HEK293 (cell line): ENCODE data around the gene NUDT3.
A peak's percentile ranks its signal among the peaks of the same experiment; 100 is the strongest.
"Not testable (repeated sequence)": the region's sequence is repeated elsewhere in the genome, so short reads cannot be mapped to it uniquely, and the experiment has no call there.

Experiments
- CTCF ChIA-PET: fragments of 350-600 bp; formaldehyde crosslinking; extraction: SDS; loops from one replicate; lab custom pipeline; 2021; ENCODE audit warnings: antibody characterized with exemption; lab: Yijun Ruan, JAX
- POLR2A ChIA-PET: fragments of 300-600 bp; formaldehyde crosslinking; extraction: SDS; loops from one replicate; lab custom pipeline; 2020; ENCODE audit warnings: antibody characterized with exemption, inconsistent platforms; lab: Yijun Ruan, JAX
- H3K27ac ChIP-seq: fragments of 200-500 bp; sonication (Bioruptor generic); 2 replicates; pipeline ENCODE4 v1.5.1; 2014; ENCODE audit warnings: low read depth, low read length, control low read depth, inconsistent platforms; ENCODE audit errors: extremely low read depth
- H3K36me3 ChIP-seq, 2 experiments: fragments of 200-500 bp in 1 of 2; sonication (Bioruptor generic) in 1 of 2; 1 replicate in 1 of 2; 2 replicates in 1 of 2; pipeline ENCODE4 v1.5.1; 2014 to 2017; ENCODE audit warnings: inconsistent platforms in 2 of 2, low read length in 2 of 2; ENCODE audit not compliant: control insufficient read depth in 2 of 2, insufficient read depth in 1 of 2
- H3K4me1 ChIP-seq: fragments of 200-500 bp; sonication (Bioruptor generic); 2 replicates; pipeline ENCODE4 v1.5.1; 2014; ENCODE audit warnings: mild to moderate bottlenecking, low read length, inconsistent platforms; ENCODE audit not compliant: control insufficient read depth, insufficient read depth
- H3K4me3 ChIP-seq: 2 replicates; pipeline ENCODE4 v1.5.1; 2011; ENCODE audit warnings: low read depth, mild to moderate bottlenecking, control low read depth, low read length, moderate library complexity
- H3K9me3 ChIP-seq: fragments of 200-500 bp; sonication (Bioruptor generic); 2 replicates; pipeline ENCODE4 v1.5.1; 2014; ENCODE audit warnings: low read depth, low read length, inconsistent platforms; ENCODE audit not compliant: control insufficient read depth, insufficient read depth
- EGR2 ChIP-seq: fragments of 450-650 bp; formaldehyde crosslinking; IDR thresholded peaks from 2 replicates; pipeline ENCODE4 v1.5.1; 2016; ENCODE audit warnings: low read depth, missing biosample characterization, missing genetic modification characterization
- ZBTB1 ChIP-seq: fragments of 450-650 bp; formaldehyde crosslinking; IDR thresholded peaks from 2 replicates; pipeline ENCODE4 v1.5.1; 2016; ENCODE audit warnings: missing biosample characterization, missing genetic modification characterization
- ZFHX2 ChIP-seq: fragments of 450-650 bp; formaldehyde crosslinking; conservative IDR thresholded peaks from 2 replicates; pipeline ENCODE4 v1.5.1; 2016; ENCODE audit warnings: missing biosample characterization, missing genetic modification characterization
- ZNF132 ChIP-seq: fragments of 450-650 bp; formaldehyde crosslinking; IDR thresholded peaks from 2 replicates; pipeline ENCODE4 v1.5.1; 2017; ENCODE audit warnings: missing biosample characterization, missing genetic modification characterization, borderline replicate concordance
- ZNF211 ChIP-seq: fragments of 450-650 bp; formaldehyde crosslinking; IDR thresholded peaks from 2 replicates; pipeline ENCODE4 v1.5.1; 2016; ENCODE audit warnings: low read depth, missing biosample characterization, missing genetic modification characterization
- ZNF311 ChIP-seq: fragments of 450-650 bp; formaldehyde crosslinking; IDR thresholded peaks from 2 replicates; pipeline ENCODE4 v1.5.1; 2017; ENCODE audit warnings: missing biosample characterization, missing genetic modification characterization, borderline replicate concordance
- ZNF473 ChIP-seq: fragments of 450-650 bp; formaldehyde crosslinking; IDR thresholded peaks from 2 replicates; pipeline ENCODE4 v1.5.1; 2017; ENCODE audit warnings: missing biosample characterization, missing genetic modification characterization
- ZSCAN30 ChIP-seq: fragments of 450-650 bp; IDR thresholded peaks from 2 replicates; pipeline ENCODE4 v1.5.1; 2018; ENCODE audit warnings: missing biosample characterization, mild to moderate bottlenecking, missing genetic modification characterization, moderate library complexity
- ZSCAN5A ChIP-seq: fragments of 450-650 bp; formaldehyde crosslinking; IDR thresholded peaks from 2 replicates; pipeline ENCODE4 v1.5.1; 2016; ENCODE audit warnings: missing biosample characterization, missing genetic modification characterization
- TF ChIP-seq, protein P1 (sequence below): fragments of 450-650 bp; formaldehyde crosslinking; optimal IDR thresholded peaks from 2 replicates; pipeline ENCODE3; 2016; ENCODE audit warnings: missing biosample characterization, mild to moderate bottlenecking, missing genetic modification characterization
- TF ChIP-seq, protein P2 (sequence below): fragments of 450-650 bp; formaldehyde crosslinking; IDR thresholded peaks from 2 replicates; pipeline ENCODE4 v1.5.1; 2016; ENCODE audit warnings: missing biosample characterization, missing genetic modification characterization, borderline replicate concordance

NUDT3 gene

DNA sequence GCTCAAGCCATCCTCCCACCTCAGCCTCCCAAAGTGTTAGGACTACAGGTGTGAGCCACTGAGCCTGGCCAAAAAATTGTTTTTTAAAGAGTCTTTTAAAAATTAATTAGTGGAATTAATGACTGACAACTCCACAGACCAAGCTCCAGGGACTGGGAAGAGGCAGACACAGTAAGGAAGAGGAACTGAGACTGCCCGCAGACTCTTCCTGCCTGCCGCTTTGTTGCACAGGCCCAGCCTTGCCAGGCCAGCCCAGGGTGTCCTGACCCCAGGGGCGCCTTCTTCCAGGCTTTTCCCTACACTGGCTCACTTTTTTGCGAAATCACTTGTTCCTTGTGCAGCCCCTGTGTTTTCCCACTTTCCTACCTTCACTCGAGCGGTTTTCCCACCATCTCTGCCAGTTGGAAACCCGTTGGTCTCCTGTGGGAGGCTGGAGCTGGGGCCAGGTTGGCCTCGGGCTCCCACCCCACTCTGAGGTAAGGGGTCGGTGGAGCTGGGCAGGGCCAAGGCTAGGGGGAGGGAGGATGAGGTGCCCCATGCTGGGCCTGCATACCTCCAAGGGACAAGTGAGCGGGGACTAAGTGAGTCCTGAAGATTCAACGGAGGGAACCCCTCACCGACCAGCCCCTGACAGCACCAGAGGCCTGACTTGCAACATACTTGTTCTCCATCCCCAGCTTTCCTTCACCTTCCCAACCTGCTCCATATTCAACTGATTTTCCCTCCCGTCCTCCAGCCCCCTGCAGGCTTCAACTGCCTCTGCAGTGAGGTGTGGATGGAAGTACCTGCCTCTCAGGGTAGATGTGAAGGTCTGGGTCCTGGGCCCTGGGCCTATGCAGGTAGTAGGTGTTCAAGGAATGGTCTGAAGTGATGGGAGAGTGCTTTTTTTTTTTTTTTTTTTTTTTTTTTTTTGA lies 120.2 kb downstream of the NUDT3 start (continued):
- TF ChIP-seq, protein P1, sequence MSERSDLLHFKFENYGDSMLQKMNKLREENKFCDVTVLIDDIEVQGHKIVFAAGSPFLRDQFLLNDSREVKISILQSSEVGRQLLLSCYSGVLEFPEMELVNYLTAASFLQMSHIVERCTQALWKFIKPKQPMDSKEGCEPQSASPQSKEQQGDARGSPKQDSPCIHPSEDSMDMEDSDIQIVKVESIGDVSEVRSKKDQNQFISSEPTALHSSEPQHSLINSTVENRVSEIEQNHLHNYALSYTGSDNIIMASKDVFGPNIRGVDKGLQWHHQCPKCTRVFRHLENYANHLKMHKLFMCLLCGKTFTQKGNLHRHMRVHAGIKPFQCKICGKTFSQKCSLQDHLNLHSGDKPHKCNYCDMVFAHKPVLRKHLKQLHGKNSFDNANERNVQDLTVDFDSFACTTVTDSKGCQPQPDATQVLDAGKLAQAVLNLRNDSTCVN = no peak
- TF ChIP-seq ZSCAN5A = no peak
- TF ChIP-seq, protein P2, sequence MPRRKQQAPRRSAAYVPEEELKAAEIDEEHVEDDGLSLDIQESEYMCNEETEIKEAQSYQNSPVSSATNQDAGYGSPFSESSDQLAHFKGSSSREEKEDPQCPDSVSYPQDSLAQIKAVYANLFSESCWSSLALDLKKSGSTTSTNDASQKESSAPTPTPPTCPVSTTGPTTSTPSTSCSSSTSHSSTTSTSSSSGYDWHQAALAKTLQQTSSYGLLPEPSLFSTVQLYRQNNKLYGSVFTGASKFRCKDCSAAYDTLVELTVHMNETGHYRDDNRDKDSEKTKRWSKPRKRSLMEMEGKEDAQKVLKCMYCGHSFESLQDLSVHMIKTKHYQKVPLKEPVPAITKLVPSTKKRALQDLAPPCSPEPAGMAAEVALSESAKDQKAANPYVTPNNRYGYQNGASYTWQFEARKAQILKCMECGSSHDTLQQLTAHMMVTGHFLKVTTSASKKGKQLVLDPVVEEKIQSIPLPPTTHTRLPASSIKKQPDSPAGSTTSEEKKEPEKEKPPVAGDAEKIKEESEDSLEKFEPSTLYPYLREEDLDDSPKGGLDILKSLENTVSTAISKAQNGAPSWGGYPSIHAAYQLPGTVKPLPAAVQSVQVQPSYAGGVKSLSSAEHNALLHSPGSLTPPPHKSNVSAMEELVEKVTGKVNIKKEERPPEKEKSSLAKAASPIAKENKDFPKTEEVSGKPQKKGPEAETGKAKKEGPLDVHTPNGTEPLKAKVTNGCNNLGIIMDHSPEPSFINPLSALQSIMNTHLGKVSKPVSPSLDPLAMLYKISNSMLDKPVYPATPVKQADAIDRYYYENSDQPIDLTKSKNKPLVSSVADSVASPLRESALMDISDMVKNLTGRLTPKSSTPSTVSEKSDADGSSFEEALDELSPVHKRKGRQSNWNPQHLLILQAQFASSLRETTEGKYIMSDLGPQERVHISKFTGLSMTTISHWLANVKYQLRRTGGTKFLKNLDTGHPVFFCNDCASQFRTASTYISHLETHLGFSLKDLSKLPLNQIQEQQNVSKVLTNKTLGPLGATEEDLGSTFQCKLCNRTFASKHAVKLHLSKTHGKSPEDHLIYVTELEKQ (tag by site-specific recombination) = no peak
- no peak for TF ChIP-seq ZNF211 (tag by site-specific recombination)
- TF ChIP-seq ZNF473 (tag by site-specific recombination) = no peak
- TF ChIP-seq ZNF132 (tag by site-specific recombination) = no peak
- TF ChIP-seq ZNF311 (tag by site-specific recombination) = no peak
- no peak for TF ChIP-seq ZSCAN30 (tag by site-specific recombination)
- TF ChIP-seq ZBTB1 (tag by site-specific recombination) = no peak
- TF ChIP-seq, all 188 proteins: peak for 0

- H3K4me3 ChIP-seq = not testable (repeated sequence)
- peak; percentile 55 for TF ChIP-seq ZFHX2
- TF ChIP-seq EGR2 (tag by site-specific recombination) = peak; percentile 52; the same call in 1 of the 2 replicates
- TF ChIP-seq, all 188 proteins: peak for 2; not testable (repeated sequence) for 186
- H3K4me1 ChIP-seq, H3K36me3 ChIP-seq, H3K27ac ChIP-seq, H3K9me3 ChIP-seq, POLR2A ChIA-PET: not testable (repeated sequence)
- CTCF ChIA-PET = interaction anchor here (1.2 kb wide), 1 partner anchor 20 kb away, joined by 3 read pairs; no protein-coding TSS in a partner anchor
These were observed 122.7 kb downstream of the NUDT3 start for GRCh38 chr6:34269658-34270341.

- H3K27ac ChIP-seq, POLR2A ChIA-PET, H3K4me1 ChIP-seq, CTCF ChIA-PET, H3K4me3 ChIP-seq, H3K9me3 ChIP-seq, H3K36me3 ChIP-seq: not testable (repeated sequence)
These were observed 123.3 kb downstream of the NUDT3 start for GRCh38 chr6:34269132-34269531.
